Hair follicular keratinocyte (primary cell): ENCODE measurements around the gene ZFYVE19. TPM values are rescaled to one million over a fixed set of nuclear protein-coding genes. Genes with fewer than 3 reads are reported as not detected.

Experiments used
- total RNA-seq: library from RNA; depleted of rRNA; stranded (reverse); fragments of >200 nt; gene quantifications from 2 replicates; pipeline ENCODE4 v1.2.3, GENCODE V29; 2015

The ZFYVE19 gene
- 40.8 and 42.6 TPM in 2 replicates for total RNA-seq

DNA sequence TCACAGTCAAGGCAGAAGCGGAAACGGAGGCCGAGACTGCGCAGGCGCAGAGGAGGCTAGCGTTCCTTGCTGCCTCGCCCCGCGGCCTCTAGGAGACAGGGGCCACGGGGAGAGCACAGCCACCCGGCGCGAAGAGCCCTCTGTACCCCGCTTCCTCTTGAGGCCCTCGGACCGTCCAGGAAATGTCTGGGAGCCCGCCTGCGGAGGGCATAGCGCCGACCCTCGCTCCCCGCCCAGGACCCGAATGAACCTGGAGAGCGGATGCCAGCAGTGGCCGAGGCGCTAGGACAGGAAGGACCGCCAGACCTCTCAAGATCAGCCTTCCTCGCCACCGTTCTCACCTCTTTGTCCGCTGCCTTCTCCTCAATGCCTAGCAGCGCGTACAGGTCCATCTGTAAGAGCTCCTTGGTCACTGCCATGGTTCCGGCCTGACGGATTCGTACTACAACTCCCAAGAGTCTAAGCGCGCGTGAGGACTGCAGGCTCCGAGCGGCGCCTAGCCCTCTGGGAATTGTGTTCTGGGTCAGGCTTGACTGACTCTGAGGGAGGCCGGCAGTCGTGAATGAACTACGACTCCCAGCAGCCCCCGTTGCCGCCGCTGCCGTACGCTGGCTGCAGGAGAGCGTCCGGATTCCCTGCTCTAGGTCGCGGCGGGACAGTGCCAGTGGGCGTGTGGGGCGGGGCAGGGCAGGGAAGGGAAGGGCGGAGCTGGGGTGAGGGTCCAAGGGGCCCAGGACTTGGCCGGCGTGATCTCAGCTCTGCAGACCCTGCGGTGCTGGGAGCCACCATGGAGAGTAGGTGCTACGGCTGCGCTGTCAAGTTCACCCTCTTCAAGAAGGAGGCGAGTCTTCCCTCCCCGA, at the start of gene ZFYVE19, which contains the start of gene DNAJC17:
Gene ZFYVE19 (plus strand): TSS at position 62 of the 860 bp plus-strand sequence. CDS start 501 bp downstream, at position 563.
Gene DNAJC17 (minus strand): TSS at position 446 of the 860 bp plus-strand sequence. CDS start 27 bp downstream, at position 419.

GRCh38 chr15:40763801-40764628, 42.9 kb upstream of the ZFYVE19 start, which contains the start of gene GCHFR:
TSS of gene GCHFR (plus strand) at chr15:40764068. CDS start at chr15:40764181, 113 bp downstream.

DNA sequence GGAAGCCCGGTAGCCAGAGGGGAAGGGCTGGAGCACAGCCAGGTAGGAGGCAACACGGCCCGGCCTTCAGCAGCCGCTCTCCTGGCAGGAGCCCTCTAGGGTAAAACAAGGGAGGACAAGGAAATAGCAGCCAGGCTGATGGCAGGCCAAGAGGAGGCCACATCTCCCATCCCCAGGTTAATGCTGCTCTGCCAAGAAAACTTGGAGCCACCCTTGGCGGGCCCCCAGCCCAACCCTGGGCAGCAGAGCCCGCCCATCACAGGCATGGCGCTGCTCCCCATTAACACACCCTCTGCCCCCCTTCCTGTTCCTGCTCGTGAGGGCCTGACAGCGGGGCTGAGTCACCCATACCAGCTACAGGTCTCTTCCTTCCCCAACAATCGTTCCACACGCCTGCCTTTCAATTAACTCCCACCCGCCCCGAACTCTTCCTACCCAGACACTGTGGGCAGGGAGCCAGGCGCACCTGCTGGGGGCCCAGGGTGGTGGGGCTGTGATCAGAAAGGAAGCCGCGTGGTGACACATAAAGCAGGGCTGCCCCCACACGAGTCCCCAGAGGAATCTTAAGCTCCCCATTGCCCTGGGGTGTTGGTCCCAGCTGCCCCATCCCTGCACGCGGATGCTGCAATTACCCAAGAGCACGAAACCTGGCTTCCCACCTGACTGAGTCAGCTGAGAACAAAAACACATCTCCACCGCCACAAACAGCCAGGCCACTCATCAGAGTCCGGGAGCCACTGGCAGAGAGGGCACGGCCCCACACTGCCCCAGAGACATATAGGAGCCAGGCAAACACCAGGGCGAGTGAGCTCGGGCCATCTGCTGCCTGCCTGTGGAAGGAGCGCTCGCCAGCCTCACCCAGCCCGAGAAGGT, 37.4 kb upstream of the ZFYVE19 start, which contains the start of gene C15orf62:
Gene C15orf62 (plus strand): TSS at position 707 of the 873 bp plus-strand sequence. CDS start 516 bp downstream, outside the sequence.

DNA sequence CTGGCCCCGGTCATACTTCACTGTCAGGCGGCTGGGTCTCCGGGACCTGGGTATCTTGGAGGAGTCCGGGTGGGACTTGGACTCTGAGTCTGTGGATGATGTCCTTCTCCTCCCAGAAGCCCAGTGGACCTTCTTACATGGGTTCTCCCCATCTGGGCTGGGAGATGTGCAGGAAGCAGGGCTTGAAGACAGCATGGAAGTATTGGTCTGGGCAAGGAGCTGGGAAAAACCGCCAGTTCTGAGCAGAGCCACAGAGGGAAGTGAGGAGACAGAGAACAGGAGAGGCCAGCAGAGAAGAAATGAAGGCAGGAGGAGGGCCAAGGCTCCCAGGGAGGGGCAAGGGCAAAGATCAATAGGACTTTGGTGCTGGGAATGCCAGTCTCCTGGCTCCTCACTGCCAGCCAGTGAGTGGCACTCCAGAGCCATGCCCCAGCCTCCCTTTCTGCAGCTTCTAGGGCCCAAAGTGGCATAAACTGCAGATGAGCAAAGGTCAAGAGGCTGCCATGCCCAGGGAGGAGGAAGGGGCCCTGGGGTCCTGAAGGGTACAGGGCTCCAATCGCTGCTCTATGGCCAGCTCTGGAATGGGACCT, 21.7 kb downstream of the ZFYVE19 start, which contains the start of gene PPP1R14D:
Gene PPP1R14D (minus strand): TSS at position 262 of the 590 bp plus-strand sequence. CDS start 67 bp downstream, at position 195.

DNA sequence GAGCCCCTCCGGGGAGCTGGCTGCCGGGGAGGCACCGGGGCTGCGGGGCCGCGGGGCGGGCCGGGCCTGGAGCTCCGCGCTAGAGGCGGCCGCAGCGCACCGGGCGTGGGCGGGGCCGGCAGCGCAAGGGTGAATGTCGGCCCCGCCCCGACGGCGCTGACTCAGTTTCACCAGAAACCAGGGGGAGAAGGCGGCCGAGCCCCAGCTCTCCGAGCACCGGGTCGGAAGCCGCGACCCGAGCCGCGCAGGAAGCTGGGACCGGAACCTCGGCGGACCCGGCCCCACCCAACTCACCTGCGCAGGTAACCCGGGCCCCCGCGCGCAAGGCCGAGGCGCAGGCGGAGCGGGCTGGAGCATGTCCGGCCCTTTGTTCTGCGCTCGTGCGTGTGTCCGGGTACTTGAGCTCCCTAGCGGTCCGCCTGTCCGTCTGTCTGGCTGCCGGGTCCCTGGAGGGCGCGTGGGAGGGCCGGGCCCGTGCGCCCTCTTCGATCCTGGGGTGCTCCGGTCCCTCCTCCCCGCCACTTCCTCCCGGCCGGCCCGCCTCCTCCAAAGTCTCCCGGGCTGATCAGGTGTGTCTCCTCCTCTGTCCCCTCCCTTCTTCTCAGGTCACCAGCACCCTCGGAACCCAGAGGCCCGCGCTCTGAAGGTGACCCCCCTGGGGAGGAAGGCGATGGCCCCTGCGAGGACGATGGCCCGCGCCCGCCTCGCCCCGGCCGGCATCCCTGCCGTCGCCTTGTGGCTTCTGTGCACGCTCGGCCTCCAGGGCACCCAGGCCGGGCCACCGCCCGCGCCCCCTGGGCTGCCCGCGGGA, 37.2 kb downstream of the ZFYVE19 start, which contains the start of gene SPINT1:
Gene SPINT1 (plus strand): TSS at position 164 of the 811 bp plus-strand sequence. CDS start 507 bp downstream, at position 671.

Other genes with a start within 250 kb of the ZFYVE19 start
- 16.8 and 22.9 TPM in 2 replicates for gene CCDC32, start 242.0 kb upstream of the ZFYVE19 start, total RNA-seq
- 13.4 and 18.7 TPM in 2 replicates for gene RPUSD2, start 237.8 kb upstream of the ZFYVE19 start, total RNA-seq
- gene KNL1, start 212.8 kb upstream of the ZFYVE19 start, total RNA-seq = 9.7 and 23.4 TPM in 2 replicates
- 4.2 and 15.0 TPM in 2 replicates for gene RAD51, start 111.9 kb upstream of the ZFYVE19 start, total RNA-seq
- gene RMDN3, start 51.8 kb upstream of the ZFYVE19 start, total RNA-seq = 13.6 and 18.5 TPM in 2 replicates
- 7.1 and 14.5 TPM in 2 replicates for gene GCHFR, start 43.0 kb upstream of the ZFYVE19 start, total RNA-seq
- not detected in 2 replicates for gene C15orf62, start 37.1 kb upstream of the ZFYVE19 start, total RNA-seq
- gene DNAJC17, start 384 bp downstream of the ZFYVE19 start, total RNA-seq = 23.6 and 70.7 TPM in 2 replicates
- gene PPP1R14D, start 21.6 kb downstream of the ZFYVE19 start, total RNA-seq = not detected in 2 replicates
- gene SPINT1, start 37.0 kb downstream of the ZFYVE19 start, total RNA-seq = 210 and 272 TPM in 2 replicates
- gene RHOV, start 67.1 kb downstream of the ZFYVE19 start, total RNA-seq = 0.65 and 1.6 TPM in 2 replicates
- 22.3 and 22.4 TPM in 2 replicates for gene VPS18, start 87.4 kb downstream of the ZFYVE19 start, total RNA-seq
- 0.08 TPM in 1 of 2 replicates, not detected in the other for gene DLL4, start 122.3 kb downstream of the ZFYVE19 start, total RNA-seq
- gene CHAC1, start 146.4 kb downstream of the ZFYVE19 start, total RNA-seq = 20.5 and 61.6 TPM in 2 replicates